ENCODE measurements around the gene MRC2. TPM values are rescaled to one million over a fixed set of nuclear protein-coding genes. Genes with fewer than 3 reads are reported as not detected.
"Not testable (repeated sequence)": the region's sequence is repeated elsewhere in the genome, so short reads cannot be mapped to it uniquely, and the experiment has no call there.

Gene MRC2
- total RNA-seq, 4 donors from 2014 or later: 7.9 to 47.2 (median 14.5) TPM

DNA sequence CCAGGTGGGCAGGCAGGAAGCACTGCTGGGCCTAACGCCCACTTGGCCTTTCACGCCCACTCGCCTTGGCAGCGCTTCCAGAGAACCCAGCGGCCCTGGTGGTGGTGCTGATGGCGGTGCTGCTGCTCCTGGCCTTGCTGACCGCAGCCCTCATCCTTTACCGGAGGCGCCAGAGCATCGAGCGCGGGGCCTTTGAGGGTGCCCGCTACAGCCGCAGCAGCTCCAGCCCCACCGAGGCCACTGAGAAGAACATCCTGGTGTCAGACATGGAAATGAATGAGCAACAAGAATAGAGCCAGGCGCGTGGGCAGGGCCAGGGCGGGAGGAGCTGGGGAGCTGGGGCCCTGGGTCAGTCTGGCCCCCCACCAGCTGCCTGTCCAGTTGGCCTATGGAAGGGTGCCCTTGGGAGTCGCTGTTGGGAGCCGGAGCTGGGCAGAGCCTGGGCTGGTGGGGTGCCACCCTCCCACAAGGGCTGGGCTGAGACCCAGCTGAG, 64.7 kb downstream of the MRC2 start:
- in situ Hi-C loops (cut with MboI; ENCODE audit: low pct_ligation_motif_present in 1 of 4, low pct_unique_long_range_greater_than_20kb in 1 of 4, low sequenced_read_pairs in 3 of 4): loop anchor here in 2 of 4 donors (10.0 to 25.0 kb wide), 2 partner anchors 713 to 720 kb away; no protein-coding TSS in a partner anchor

DNA sequence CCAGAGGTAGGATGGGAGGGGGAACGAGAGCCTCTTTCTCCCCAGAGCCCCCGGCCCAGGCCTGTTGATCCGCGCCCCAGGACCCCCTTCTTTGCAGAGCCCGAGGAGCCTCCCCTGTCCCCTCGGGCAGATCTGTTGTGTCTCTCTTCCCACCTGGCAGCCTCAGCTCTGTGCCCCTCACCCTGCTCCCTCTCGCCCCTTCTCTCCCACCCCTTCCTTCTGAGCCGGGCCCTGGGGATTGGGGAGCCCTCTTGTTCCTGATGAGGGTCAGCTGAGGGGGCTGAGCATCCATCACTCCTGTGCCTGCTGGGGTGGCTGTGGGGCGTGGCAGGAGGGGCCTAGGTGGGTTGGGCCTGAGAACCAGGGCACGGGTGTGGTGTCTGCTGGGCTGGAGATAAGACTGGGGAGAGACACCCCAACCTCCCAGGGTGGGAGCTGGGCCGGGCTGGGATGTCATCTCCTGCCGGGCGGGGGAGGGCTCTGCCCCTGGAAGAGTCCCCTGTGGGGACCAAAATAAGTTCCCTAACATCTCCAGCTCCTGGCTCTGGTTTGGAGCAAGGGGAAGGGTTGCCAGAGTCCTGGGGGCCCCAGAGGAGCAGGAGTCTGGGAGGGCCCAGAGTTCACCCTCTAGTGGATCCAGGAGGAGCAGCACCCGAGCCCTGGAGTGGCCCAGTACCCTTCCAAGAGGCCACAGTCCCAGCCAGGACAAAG, 65.4 kb downstream of the MRC2 start:
- Histone ChIP-seq H3K27me3 (no peaks in the 10 kb centered on the region), H3K4me1 (no peaks in the 10 kb centered on the region), H3K27ac (no peak overlapping the region), H3K9me3 (no peaks in the 10 kb centered on the region), H3K4me3 (no peak overlapping the region), H3K36me3 (no peaks in the 10 kb centered on the region)
- intact Hi-C loops (cut with DNase I; ENCODE audit: low total_unique reads) (no loop called here), in situ Hi-C loops (cut with MboI; ENCODE audit: low pct_ligation_motif_present in 1 of 4, low pct_unique_long_range_greater_than_20kb in 1 of 4, low sequenced_read_pairs in 3 of 4) (loop anchor here in 2 of 4 donors (10.0 to 25.0 kb wide), 2 partner anchors 712 to 719 kb away; no protein-coding TSS in a partner anchor)
- WGBS, 2 donors (ENCODE audit: low coverage in 1 of 2): 71% methylated on average over 11 of the region's 14 CpGs; no CpG with 5 or more reads in 1 of the 2 donors
- TF ChIP-seq POLR2AphosphoS5 (IDR thresholded peaks at IDR 0.05) (no peak), CTCF (IDR thresholded peaks at IDR 0.05) (peak in 2 of 5 experiments; percentile 15 to 18)
- DNase-seq: no peak

More for the DNA sequence above, 64.7 kb downstream of the MRC2 start:
- H3K27me3 ChIP-seq: no peaks in the 10 kb centered on the region
- H3K36me3 ChIP-seq: no peaks in the 10 kb centered on the region
- no peak overlapping the region for H3K4me3 ChIP-seq
- DNase-seq: no peak
- no peaks in the 10 kb centered on the region for H3K4me1 ChIP-seq
- intact Hi-C loops (cut with DNase I; ENCODE audit: low total_unique reads): no loop called here
- TF ChIP-seq POLR2AphosphoS5 (IDR thresholded peaks at IDR 0.05): no peak
- TF ChIP-seq EP300 (IDR thresholded peaks at IDR 0.05; ENCODE audit: low read depth): no peak
- TF ChIP-seq POLR2A (IDR thresholded peaks at IDR 0.05): no peak
- TF ChIP-seq CTCF (IDR thresholded peaks at IDR 0.05): no peak
- no peaks in the 10 kb centered on the region for H3K9me3 ChIP-seq
- no peak overlapping the region for H3K27ac ChIP-seq
- 83% methylated on average over 11 of the region's 20 CpGs; no CpG with 5 or more reads in 1 of the 2 donors for WGBS, 2 donors (ENCODE audit: low coverage in 1 of 2)

DNA sequence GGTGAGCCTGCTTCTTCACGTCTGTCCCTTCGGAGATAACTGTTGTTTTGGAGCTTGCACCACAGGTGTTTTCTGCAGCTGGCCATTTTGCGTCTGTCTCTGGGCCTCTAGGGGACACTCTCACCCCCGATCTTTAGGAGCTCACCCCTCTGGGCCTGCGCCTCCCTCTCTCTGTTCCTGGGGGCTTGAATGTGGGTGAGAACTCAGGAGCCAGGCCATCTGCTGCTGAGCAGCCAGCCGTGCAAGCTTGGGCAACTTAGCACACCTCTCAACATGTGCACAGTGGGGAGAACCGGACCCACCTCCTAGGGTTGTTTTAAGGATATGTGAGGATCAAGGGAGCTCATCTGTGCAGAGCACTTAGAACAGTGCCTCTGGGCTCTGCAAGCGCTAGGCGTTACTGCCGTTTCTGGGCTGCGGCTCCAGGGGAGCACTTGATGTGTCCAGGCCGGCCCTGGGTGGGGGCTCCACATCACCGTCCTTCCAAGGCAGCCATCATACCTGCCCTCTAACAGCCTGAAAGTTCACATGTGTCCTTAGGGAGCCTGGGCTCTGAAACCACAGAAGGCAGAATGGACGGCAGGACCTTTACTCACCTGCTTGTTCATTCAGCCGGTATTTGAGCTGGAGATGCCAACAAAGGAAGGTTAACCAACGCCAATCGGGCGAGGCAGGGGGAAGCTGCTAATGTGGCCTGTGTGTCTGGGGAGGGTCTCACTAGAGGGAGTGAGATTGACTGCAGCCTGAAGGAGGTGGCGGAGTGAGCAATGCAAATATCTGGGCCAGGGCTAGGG, 66.3 kb downstream of the MRC2 start:
- Histone ChIP-seq H3K36me3 (no peaks in the 10 kb centered on the region), H3K27me3 (no peaks in the 10 kb centered on the region), H3K9me3 (no peaks in the 10 kb centered on the region), H3K4me3 (no peak overlapping the region), H3K27ac (no peak overlapping the region), H3K4me1 (no peaks in the 10 kb centered on the region)
- TF ChIP-seq POLR2AphosphoS5 (IDR thresholded peaks at IDR 0.05): no peak
- no peak for TF ChIP-seq POLR2A (IDR thresholded peaks at IDR 0.05)
- no peak for TF ChIP-seq EP300 (IDR thresholded peaks at IDR 0.05; ENCODE audit: low read depth)
- TF ChIP-seq CTCF (IDR thresholded peaks at IDR 0.05): no peak
- 83 to 92% methylated on average over 4 to 19 of the region's 19 CpGs for WGBS, 2 donors (ENCODE audit: low coverage in 1 of 2)
- intact Hi-C loops (cut with DNase I; ENCODE audit: low total_unique reads): no loop called here
- in situ Hi-C loops (cut with MboI; ENCODE audit: low pct_ligation_motif_present in 1 of 4, low pct_unique_long_range_greater_than_20kb in 1 of 4, low sequenced_read_pairs in 3 of 4): loop anchor here in 2 of 4 donors (10.0 to 25.0 kb wide), 2 partner anchors 711 to 718 kb away; no protein-coding TSS in a partner anchor
- DNase-seq: no peak

DNA sequence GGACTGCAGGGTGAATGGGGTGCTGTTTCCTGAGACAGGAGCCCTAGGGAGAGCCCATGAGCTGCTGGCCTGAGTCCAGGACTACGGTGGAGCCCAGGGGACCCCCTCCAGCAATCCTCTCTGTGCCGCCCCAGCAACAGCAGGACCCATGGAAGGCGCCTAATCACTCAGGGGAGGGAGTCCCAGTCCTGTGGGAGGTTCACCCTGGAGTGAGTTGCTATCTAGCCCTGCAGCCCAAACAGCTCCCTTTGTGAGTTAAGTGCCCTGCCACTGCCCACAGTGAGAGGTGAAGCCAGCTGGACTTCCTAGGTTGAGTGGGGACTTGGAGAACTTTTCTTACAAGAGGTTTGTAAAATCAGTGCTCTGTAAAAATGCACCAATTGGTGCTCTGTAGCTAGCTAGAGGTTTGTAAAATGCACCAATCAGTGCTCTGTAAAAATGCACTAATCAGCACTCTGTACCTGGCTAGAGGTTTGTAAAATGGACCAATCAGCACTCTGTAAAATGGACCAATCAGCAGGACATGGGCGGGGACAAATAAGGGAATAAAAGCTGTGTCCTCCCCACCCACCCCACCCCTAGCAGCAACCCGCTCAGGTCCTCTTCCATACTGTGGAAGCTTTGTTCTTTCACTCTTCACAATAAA, 67.7 kb downstream of the MRC2 start:
- WGBS, 2 donors (ENCODE audit: low coverage in 1 of 2): 85 to 100% methylated on average over 1 to 5 of the region's 5 CpGs
- intact Hi-C loops (cut with DNase I; ENCODE audit: low total_unique reads) (loop anchor here (5.0 kb wide), 1 partner anchor 112 kb away; the partner anchor contains the start of gene MARCHF10), in situ Hi-C loops (cut with MboI; ENCODE audit: low pct_ligation_motif_present in 1 of 4, low pct_unique_long_range_greater_than_20kb in 1 of 4, low sequenced_read_pairs in 3 of 4) (loop anchor here in 2 of 4 donors (10.0 to 25.0 kb wide), 2 partner anchors 710 to 717 kb away; no protein-coding TSS in a partner anchor)
- not testable (repeated sequence) for H3K4me3 ChIP-seq, H3K27ac ChIP-seq, H3K4me1 ChIP-seq, H3K36me3 ChIP-seq, H3K27me3 ChIP-seq, DNase-seq, H3K9me3 ChIP-seq
